Suppressor macrophage (primary cell): ENCODE data around the gene ANGPTL7.
"Not testable (repeated sequence)": the region's sequence is repeated elsewhere in the genome, so short reads cannot be mapped to it uniquely, and the experiment has no call there.

ENCODE experiments used
- DNase-seq, 4 experiments: peaks; one replicate each; pipeline ENCODE4 v3.0.0-alpha.2; 2020 to 2022

The ANGPTL7 gene

GRCh38 chr1:11170102-11170501 is 19.1 kb upstream of the ANGPTL7 start:
- DNase-seq: no peak

GRCh38 chr1:11174261-11174942 is 14.8 kb upstream of the ANGPTL7 start:
- no peak for DNase-seq

GRCh38 chr1:11175461-11175860 is 13.7 kb upstream of the ANGPTL7 start:
- DNase-seq: no peak

- no peak for DNase-seq
These were observed 13.0 kb upstream of the ANGPTL7 start for GRCh38 chr1:11176081-11176706.

GRCh38 chr1:11178021-11179015 is 10.8 kb upstream of the ANGPTL7 start:
- DNase-seq: no peak

GRCh38 chr1:11179125-11179524 is 10.0 kb upstream of the ANGPTL7 start:
- no peak for DNase-seq

GRCh38 chr1:11179749-11180148 is 9.4 kb upstream of the ANGPTL7 start:
- not testable (repeated sequence) for DNase-seq

- DNase-seq: no peak
These were observed 8.8 kb upstream of the ANGPTL7 start for GRCh38 chr1:11180342-11180744.

GRCh38 chr1:11182884-11183283 is 6.3 kb upstream of the ANGPTL7 start:
- DNase-seq: no peak

- no peak for DNase-seq
These were observed 4.2 kb upstream of the ANGPTL7 start for GRCh38 chr1:11184973-11185372.

GRCh38 chr1:11187000-11187399 is 2.2 kb upstream of the ANGPTL7 start:
- no peak for DNase-seq

GRCh38 chr1:11187494-11187893 is 1.7 kb upstream of the ANGPTL7 start:
- no peak for DNase-seq

GRCh38 chr1:11187931-11188330 is 1.2 kb upstream of the ANGPTL7 start:
- no peak for DNase-seq

GRCh38 chr1:11188381-11188780 is 774 bp upstream of the ANGPTL7 start:
- no peak for DNase-seq

- DNase-seq: no peak
These were observed 4.2 kb downstream of the ANGPTL7 start for GRCh38 chr1:11193376-11193775.

- DNase-seq: no peak
These were observed 5.4 kb downstream of the ANGPTL7 start for GRCh38 chr1:11194407-11195176.

GRCh38 chr1:11196945-11197344 is 7.8 kb downstream of the ANGPTL7 start:
- no peak for DNase-seq

GRCh38 chr1:11197359-11197758 is 8.2 kb downstream of the ANGPTL7 start:
- no peak for DNase-seq

GRCh38 chr1:11198257-11198656 is 9.1 kb downstream of the ANGPTL7 start:
- no peak for DNase-seq

- DNase-seq: no peak
These were observed 9.9 kb downstream of the ANGPTL7 start for GRCh38 chr1:11198851-11199594.

GRCh38 chr1:11204396-11205190 is 15.4 kb downstream of the ANGPTL7 start:
- DNase-seq: no peak
